SW480 (cell line): ENCODE results near the gene SLC6A7.
"Not testable (repeated sequence)": the region's sequence is repeated elsewhere in the genome, so short reads cannot be mapped to it uniquely, and the experiment has no call there.

Experiments
- DNase-seq: peaks from one replicate; pipeline ENCODE4 v3.0.0-alpha.2; 2016; ENCODE audit warnings: low spot score

The SLC6A7 gene

DNA sequence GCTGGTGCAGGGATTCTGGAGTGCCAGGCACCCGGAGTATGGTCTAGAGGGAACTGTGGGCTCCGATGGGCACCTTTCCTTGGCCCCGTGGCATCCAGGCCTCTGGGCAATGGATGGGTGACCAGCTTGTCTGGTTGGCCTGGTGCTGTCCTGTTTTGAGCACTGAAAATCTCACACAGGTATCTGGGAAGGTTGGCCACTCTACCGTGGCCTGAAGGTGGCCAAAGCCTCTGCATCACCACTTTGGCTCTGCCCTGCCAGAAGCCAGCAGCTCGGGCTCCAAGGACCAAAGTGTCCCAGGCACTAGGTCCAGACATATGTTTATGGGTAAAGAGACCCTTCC is 28.8 kb downstream of the SLC6A7 start:
- no peak for DNase-seq

DNA sequence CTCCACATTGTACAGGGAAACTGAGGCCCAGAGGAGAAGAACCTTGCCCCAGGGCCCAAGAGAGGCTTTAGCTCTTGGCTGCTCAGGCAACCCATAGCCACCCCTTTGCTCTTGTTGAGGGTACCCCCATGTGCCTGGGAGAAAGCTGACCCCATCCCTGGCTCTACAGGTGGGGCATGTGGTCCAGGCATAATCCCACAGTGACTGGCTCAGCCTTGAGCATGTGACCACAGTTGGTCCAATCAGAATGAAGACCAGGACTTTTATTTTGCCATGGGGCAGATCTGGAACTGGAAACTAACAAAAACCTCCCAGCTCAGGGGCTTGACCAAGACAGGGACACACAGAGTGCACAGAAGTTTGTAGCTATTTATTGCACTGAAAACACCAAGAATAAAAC is 29.3 kb downstream of the SLC6A7 start:
- no peak for DNase-seq

DNA sequence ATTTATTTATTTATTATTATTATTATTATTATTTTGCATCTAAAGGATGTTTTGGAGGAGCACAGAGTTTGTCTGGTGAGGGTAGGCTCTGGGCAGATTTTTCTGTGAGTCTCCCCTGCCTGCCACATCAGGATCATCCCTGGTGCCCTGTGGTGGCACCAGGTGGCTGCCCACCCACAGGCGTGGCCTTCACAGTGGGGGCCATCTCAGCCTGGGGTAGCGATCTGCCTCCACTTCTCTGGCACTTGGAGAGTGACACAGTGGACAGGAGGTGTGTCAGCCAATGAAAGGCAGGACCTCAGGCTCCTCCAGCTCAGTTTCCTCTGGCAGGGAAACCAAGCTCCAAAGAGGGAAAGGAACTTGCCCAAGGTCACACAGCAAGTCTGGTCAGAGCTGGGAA is 30.0 kb downstream of the SLC6A7 start:
- no peak for DNase-seq

DNA sequence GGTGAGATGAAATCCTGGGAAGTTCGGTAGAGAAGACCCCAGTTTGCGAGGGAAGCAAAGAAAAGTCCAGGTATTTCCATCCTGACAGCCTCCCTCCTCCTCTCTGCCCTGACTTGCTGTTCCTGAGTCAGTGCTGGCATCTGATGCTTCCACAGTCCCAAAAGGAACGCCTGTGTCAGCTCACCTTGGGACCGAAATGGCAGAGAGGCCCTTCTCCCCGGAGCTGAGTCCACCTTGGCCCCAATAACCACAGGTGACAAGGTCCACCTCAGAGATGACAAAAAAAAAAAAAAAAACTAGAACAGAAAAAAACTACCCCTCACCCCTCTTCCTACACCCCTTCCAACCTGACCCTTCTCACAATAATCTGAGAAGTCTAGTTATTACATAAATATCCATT is 31.6 kb downstream of the SLC6A7 start:
- DNase-seq: no peak

DNA sequence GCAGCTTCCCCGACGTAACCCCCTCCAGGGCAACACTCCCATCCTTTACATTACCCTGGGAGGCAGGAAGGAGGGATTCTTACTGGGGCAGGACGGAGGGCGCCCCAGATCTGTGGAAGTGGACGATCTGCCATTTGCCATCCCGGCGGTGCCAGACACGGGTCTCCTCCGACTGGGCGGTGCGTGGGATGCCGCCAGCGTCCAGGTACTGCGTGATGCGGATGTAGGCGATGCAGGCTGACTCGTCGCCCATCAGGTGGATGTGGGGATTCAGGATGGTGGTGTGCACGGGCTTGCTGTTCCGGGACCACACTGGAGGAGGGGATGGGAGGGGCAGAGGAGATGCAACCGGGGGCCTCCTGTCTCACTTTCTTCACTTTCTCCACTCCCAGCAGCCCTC is 33.0 kb downstream of the SLC6A7 start:
- DNase-seq: no peak

DNA sequence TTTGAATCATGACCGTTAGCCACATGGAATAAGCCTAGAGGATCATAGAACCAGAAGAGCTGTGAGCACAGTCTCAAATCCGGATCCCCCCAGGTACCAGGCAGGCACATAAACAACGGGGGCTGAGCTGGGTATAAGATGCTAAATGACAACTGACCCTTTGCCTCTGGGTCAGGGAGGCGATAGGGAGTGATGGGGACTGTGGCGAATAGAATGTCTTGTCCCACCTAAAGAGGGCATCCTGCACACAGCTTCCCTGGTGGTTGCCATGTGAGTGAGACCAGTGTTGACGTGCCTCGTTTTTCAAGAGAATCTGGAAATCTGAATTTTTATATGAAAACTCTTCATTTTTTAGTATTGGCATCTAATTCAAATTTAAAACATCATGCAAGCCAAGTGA is 33.6 kb downstream of the SLC6A7 start:
- DNase-seq: no peak

DNA sequence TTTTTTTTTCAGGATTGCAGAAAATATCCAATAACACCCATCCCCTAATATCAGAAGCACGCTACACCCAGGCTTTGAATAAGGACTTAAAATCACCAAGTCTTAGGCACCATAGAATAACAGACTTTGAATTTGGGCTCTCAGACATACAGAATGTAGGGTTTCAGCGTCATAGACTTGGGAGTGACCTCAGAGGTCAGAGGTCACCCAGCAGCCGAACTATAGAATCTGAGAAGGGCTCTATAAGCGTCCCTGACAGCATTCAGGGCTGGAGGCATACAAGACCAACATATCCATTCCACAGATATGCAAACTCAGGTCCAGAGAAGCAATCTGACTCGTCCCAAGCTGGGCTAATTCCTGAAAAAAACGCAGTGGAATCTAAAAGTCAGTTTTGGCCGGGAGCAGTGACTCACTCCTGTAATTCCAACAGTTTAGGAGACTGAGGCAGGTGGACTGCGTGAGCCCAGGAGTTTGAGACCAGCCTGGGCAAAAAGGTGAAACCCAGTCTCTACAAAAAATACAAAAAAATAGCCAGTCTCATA is 34.7 kb downstream of the SLC6A7 start:
- DNase-seq: no peak

DNA sequence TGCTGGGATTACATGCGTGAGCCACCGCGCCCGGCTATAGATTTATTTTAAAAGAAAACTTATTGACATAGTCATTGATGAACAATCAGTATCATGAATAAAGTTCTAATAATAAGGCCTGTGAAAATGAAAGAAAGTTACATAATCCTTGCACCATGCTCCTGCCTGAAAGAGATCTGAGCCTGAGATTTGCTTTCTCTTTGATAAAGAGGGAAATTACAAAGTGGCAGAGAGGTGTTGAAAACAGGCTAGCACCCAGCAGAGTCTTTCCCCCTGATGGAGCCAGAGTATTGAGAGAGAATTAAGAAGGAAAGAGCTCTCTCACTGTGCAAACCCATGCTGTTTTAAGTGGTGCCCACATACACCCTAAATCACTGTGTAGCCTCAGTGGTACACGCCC is 37.2 kb downstream of the SLC6A7 start:
- DNase-seq: no peak

DNA sequence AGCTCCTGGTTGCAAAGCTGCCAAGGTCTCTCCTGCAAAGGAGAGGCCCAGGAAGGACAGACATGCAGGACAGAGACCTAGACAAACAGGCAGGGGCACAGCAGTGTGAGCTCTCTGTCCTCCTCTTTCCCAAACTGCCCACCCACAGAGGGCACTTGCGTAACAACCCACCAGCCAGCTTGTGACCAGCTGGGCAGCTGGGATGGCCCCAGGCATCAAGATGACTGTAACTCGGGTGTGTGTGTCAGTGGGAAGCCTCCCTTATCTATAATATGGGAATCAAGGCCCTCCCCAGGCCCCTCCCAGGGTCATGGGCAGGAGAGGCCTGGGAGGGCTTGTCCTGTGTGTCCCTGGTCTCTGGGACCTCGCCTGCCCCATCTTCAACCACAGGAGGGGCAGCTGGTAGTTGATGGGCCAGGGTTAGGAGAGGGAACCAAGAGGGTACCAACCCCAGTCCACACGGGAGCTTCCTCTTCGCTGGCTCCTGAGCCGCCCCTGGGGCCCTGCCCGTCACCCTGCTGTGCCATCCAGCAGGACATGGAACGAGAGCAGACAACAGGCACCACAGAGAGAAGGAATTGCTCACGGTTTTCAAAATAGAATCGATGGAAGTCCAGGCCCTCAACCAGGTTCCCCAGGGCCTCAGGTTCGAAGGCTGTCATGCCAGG is 37.9 kb downstream of the SLC6A7 start:
- no peak for DNase-seq

DNA sequence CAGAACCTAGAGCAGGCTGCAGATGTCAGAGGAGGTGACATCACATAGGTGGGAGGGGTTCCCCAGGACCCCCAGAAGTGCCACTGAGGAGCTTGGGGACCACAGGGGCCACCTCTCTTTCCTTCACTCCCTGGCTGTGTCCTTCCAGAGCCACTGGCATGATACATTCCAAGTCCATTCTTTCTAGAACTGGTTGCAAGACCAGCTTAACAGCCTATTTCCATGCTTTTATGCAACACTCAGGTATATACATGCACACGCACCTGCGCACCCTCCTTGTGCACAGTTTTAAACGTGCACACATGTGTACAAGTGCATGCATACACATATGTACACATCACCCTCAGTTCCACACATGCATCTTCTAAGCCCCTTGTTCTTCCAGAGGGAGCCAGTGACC is 39.7 kb downstream of the SLC6A7 start:
- no peak for DNase-seq

DNA sequence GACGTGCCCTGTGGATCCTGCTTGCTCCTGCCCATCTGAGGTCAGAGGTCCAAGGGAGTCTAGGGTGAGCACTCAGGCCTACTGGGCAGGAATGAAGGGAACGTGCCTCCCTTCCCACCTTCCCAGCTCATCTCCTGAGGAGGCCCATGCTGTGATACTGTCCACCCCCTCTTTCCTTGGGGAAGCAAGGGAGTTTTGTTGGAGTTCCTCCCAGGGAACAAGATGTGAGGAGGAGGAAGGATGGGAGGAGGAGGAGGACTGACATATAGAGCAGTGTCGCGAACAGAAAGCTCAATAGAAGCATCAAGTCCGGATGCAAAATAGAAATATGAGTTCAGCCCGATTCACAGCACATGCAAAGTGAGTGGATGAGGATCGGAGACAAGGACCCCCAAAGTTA is 41.0 kb downstream of the SLC6A7 start:
- DNase-seq: no peak

DNA sequence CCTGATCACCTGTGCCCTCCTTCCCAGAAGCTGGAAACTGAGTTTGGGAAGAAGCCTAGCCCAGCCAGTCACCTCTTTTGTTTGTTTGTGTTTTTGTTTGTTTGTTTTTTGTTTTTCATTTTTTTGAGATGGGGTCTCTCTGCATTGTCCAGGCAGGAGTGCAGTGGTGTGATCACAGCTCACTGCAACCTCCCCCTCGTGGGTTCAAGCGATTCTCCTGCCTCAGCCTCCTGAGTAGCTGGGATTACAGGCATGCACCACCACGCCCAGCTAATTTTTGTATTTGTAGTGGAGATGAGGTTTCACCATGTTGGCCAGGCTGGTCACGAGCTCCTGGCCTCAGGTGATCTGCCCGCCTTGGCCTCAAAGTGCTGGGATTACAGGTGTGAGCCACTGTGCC is 43.8 kb downstream of the SLC6A7 start:
- not testable (repeated sequence) for DNase-seq

DNA sequence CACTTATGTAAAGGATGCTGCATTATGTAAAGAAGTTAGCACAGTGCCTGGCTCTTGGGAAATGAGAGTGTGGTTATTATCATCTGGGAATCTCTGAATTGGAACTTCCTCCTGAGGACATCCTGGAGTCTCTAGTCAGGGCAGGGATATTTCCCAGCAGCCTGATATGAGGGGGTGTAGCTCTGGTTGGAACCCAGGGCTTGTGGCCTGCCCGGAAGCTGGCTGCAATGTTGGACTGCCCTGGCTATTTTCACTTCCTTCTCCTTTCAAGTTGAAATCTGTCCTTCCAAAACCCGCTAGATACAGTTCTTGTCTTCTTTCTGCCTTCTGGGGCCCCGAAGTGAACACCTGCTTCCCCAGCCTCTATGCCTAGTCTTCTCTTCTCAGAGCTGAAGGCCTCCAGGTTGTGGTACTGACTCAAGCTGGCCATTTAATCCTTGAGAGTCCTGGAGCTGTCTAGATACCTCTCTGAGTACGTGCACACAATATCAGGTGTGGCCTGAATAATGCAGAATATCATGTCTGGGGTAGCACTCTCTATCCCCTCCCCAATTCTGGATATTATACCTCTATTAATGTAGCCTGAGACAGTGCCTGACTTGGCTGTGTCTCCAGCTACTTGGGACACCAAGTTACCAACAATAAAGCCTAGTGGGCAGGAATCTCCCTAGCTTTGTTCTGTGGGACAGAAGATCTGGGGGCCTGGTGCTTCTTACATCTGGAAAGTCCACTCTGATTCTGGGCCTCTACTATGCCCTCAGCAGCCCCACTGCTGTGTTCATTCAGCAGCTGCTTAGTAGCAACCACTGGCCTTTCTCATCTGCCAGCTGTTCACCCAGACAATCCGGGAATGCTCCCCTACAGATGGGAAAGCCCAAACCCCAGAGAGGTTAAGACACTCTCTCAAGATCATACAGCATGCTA is 45.0 kb downstream of the SLC6A7 start:
- DNase-seq: no peak

DNA sequence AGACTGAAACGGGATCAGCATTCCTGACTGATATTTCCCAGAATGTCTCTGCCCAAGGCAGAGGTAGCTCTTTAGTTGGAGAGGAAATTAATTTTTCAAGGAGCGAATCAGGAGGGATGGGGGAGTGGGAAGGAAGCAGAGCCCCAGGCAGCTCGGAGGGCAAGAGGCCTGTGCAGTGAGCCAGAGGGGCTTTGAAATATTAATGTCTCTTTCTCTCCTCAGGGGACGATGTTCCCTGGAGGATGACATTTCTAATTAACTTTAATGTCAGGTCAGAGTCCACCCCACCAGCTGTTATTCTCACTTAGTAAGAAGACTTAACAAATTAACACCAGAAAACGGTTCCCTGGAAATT is 45.6 kb downstream of the SLC6A7 start:
- DNase-seq: no peak

DNA sequence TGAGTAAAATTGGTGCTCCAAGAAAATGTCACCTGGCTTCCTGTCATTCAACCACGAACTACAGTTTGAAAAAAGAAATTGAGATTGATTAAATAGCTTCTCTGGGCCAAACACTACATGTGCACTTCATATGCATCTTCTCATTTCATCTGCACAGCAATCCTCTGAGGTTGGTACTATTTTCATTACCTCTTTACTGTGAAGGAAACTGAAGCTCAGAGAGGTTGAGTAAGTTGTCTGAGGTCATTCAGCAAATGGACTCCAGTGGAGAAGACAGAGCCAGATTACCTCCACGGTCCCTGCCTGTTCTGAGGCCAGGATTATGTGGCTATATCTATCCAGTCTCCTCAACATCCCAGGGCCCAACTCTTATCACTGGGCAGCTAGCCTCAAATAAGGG is 46.5 kb downstream of the SLC6A7 start:
- DNase-seq: no peak

DNA sequence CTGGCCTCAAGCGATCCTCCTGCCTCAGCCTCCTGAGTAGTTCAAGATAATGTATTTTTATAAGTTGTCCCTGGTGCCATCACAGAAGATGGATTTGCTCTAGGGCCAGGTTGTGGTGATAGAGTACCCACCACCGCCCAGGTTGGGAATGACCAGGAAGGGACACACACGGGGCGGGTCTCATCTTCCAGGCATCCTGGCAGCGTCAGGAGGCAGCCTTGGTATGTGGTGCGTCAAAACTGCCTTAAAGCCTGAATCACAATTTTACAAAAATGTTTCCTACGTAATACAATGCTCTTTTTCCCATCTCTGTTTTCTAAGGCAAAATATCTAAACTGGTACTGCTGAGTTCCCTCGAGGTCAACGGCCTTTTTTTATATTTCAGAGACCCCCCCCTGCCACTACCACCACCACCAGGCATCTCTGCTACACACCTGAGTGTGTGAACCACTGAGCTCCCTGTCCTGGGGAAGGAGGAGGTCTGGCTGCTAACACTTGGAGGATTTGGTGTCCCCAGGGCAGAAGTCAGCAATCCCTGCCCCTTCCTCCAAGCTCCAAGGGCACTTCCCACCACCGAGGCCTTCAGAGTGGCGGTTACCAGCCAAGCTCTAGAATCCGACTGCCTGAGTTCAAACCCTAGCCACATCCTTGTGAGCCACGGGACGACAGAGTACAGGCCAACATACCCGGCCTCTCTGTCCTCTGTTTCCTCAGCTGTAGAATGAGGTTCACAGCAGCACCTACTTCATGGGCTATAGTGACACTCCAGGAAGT is 47.3 kb downstream of the SLC6A7 start:
- DNase-seq: no peak

DNA sequence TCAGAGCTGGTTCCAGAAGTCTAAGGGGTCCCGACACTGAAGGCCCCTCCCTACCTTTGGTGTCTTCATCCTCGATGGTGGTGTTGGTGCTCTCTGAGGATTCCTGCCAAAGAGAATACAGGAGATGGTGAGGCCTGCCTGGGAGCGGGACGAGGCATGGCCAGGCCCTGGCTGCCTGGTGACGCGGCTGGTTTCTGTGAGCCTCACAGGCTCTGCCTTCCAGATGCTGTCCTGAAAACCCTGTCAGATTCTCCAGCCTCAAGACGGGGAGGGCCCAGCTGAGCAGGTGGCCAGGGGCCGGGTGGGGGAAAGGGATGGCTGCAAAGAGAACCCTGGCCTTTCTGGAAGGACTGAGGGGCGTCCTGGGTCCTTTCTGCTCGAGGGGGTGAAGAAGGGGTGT is 48.8 kb downstream of the SLC6A7 start:
- DNase-seq: no peak

DNA sequence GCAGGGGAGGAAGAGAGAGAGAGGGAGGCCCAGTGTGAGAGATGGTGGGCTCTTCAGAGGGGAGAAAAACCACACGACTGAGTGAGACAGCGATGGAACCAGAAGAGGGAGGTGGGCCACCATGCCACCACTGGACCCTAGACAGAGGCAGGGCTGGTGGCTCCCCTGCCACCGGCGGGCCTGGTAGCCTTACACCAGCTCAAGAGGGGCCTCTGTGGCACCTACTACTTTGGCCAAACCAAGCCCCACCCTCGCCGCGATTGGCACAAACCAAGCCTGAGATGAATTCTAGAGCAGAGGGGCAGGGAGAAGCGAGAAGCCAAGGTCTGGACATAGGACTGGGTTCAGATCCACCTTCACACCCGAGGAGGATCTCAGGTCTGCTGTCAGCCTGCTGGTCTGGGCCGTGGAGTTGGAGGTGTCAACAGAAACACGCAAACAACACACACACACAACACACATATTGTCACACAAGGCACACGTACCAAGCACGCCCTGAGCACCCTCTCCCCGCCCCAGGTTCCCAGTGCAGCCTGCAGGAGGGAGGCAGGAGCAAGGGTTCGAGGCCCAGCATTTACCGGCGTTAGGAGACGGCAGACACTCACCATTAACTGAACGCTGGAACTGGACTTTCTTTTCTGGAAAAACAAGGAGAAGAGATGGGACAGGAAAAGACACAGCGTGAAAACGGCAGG is 49.4 kb downstream of the SLC6A7 start:
- DNase-seq: no peak

DNA sequence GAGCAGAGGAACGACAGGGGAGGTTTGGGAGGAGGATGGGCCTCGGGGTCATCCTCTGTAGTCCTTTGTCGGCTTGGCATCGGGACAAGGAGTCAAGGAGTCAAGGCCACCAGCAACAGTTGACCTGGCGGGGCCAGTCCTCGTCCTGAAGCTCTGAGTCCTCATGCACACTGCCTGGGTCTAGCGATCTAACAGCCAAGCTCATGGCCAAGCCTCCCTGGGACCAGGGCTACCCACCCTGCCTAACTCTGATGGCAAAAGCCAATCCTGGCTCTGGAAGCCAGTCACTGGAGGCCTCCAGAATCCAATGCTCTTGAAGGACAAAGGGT is 49.9 kb downstream of the SLC6A7 start:
- no peak for DNase-seq

DNA sequence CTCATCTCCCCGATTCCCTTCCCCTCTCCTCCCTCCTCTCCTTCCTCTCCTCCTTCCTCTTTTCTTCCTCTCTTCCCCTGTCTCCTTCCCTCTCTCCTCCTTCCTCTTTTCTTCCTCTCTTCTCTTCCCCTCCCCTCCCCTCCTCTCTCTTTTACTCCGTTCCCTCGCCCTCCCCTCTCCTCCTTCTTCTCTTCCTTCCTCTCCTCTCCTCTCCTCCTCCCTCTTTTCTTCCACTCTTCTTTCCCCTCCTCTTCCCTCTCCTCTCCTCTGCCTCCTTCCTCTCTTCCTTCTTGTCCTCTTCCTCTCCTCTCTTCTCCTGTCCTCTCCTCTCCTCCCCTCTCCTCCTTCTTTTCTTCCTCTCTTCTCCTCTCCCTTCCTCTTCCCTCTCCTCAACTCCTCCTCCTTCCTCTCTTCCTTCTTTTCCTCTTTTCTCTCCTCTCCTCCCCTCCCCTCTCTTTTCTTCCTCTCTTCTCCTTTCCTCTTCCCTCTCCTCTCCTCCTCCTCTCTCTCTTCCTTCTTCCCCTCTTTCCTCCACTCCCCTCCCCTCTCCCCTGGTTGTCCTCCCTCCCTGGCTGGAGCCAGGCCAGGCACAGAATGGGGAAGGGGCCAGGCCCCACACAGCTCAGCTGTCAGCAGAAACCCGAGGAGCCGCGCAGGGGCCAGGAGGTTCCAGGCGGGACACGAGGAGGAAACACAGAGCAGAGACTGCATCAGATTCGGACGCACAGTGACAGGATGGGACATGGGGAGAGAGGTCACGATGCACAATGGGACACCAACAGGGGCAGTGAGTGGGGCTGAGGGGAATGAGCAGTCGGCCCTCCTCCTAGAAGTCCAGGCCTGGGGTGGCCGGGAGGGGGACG is 51.7 kb downstream of the SLC6A7 start:
- DNase-seq: no peak

DNA sequence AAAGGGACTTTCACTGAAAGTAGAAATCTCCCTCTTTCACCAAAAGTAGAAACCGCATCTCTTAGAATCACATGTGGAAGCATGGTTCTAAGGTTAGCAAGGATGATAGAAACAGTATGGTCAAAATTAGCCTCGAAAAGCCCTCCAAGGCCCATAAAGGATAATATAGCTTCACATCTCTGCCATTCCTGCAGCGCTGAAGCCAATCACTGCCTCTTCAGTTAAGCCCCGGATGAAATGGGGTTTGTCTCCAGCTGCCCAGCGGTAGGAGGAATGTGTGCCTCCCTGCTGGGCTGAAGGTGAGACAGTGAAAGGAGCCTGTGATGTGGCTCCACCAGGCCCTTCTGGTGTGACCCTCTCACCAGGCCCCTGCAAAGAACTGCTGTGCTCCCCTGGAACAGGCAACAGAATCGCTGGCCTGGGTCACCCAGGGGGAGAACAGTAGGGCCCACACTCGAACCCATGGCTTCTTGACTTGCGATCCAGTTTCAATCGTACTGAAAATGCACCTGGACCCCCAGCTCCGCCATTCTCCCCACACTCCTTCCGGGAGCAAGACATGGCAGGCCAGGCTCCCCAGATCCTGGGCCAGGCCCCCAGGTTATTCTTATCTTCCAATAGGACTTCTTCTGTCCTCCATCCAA is 52.5 kb downstream of the SLC6A7 start:
- DNase-seq: no peak
